Retina (tissue), 1 donor: Measurements from ENCODE around the gene NCKAP5.

Source experiments
- DNase-seq: peaks from one replicate; pipeline ENCODE4 v3.0.0-alpha.2; 2016

NCKAP5 gene

DNA sequence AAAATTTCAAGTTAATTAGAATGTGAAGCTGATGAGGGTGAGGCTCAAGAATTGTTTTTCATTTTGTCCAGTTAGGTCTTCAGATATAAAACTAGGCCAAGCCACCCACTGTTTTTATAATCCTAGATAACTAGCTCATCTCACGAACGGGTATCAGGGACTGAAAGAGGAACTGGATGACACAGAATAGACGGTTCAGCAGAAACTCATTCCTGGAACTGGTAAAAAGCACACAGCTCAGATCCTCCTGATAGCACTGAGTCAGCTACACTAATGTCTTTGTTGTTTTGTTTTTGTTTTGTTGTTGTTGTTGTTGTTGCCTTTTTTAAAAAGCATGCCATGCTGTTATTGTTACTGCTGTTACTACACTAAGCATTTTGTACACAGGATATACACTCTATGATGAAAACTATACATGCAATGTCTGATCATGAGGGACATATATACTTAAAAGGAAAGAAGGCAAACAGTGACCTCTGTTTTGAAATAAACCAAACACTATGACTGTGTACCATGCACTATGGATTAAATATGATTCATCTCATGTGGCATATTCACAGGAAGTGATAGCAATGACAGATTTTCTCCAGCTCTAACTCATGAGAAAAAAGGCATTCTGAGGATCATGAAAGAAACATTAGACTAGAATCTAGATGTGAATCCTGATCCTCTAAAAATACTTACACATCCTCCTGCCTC, 437.6 kb downstream of the NCKAP5 start:
- DNase-seq = no peak

DNA sequence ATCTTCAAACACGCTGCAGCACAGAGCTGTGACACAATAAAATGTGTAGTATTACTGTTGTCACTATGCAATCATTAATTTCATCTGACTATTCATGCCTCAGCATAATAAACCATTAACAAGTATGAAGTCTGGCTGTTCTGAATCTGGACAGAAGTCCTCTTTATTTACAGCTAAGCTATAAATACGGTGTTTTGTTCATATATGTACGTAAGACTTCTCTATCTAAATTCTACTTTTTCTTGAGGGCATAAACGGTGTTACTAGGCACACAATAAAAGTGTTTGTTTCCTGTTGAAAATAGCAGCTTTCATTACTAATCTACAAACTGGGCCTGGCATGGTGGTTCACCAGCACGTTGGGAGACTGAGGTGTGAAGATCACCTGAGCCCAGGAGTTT, 443.8 kb downstream of the NCKAP5 start:
- DNase-seq = no peak

GRCh38 chr2:133123904-133124303, 444.4 kb downstream of the NCKAP5 start:
- no peak for DNase-seq

DNA sequence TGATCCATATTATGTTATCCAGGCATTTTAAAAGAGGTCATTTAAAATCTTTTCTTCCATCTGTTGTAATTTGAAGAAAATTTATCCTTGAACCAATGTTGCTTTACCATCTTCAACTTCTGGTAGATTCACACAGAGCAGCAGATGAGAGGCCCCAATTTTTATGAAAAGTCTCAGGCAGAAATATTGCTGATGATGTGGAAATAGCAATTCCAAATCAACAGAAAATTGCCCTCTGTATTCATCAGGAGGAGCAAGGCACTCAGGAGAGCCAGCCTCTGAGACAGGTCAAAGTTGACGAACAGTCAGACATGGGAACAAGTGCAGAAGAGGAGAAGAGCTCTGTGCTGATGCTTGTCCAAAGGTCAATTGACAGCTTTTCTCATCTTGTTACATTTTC, 444.9 kb downstream of the NCKAP5 start:
- DNase-seq = no peak

GRCh38 chr2:133122529-133122928, 445.7 kb downstream of the NCKAP5 start:
- no peak for DNase-seq

- no peak for DNase-seq
Measured at GRCh38 chr2:133120310-133120709, 448.0 kb downstream of the NCKAP5 start.

DNA sequence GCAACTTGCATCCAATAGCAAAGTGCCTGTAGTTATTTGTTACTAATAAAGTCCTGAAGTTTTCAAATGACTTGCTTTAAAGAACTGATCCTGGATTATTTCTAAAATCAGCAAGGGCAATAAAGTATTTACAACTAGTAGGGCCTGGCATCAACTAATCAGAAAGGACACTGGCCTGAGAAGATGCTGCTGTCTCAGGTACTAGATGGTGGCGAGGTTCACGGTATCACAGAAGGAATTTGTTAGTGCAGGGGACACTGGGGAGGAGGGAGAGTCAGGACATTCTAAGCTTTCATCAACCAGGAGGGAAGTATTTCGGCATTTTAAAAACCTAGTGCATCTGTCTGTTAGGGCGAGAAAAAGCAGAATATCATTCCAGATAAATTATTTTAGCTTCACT, 458.1 kb downstream of the NCKAP5 start:
- no peak for DNase-seq

- DNase-seq = no peak
Measured at GRCh38 chr2:133109772-133110171, 458.5 kb downstream of the NCKAP5 start.

DNA sequence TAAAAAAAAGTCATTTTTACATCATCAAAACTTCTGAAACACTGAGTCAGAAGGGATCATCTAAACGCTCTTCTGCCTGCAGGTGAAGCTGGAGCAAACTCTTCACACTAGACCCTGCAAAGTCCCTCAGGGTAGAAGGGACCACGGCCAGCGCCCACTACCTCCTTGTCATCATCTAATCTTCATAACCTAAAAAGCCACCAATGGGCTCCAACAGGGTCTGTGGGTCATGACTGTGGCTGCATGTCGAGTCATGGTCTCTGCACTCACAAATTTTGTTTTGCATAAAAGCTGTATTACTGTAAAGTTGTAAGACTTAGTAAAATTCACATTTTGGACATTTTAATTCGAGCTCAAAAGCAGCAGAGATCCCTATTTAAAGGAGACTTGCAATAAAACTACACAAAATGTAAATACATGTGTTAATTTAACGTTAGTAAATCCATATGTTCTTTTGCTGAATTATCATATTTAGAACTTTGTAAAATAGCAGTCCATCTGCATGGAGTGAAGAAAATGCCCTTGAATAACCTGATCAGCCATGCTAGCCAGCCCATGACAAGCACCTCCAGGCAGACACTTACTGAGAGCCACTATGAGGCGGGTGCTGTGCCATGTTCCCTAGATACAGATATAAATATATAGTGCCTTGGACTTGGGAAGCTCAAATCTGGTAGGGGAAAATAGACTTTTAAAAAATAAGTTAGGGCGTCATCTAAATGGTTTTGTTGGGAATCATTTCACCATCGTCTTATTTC, 461.0 kb downstream of the NCKAP5 start:
- no peak for DNase-seq

GRCh38 chr2:133104871-133105270, 463.4 kb downstream of the NCKAP5 start:
- DNase-seq = no peak

DNA sequence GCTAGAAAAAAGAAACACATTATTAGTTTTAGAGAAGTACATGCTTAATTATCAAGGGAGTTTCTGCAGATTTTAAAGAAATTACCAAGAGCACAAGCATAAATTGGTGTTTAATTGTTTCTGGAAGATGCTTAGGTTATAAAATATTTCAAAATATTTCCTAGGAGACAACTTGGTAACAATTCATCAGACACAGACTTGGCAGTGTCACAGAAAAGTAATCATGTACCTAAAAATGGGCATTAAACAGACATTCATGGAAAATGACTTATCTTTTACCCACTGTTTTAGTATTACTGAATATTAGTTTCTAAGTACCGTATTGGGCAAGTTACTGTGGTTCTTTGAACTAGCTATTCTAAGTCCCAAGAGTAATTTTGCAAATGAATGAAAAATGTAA, 469.5 kb downstream of the NCKAP5 start:
- DNase-seq = no peak

GRCh38 chr2:133097666-133098065, 470.6 kb downstream of the NCKAP5 start:
- DNase-seq = no peak

DNA sequence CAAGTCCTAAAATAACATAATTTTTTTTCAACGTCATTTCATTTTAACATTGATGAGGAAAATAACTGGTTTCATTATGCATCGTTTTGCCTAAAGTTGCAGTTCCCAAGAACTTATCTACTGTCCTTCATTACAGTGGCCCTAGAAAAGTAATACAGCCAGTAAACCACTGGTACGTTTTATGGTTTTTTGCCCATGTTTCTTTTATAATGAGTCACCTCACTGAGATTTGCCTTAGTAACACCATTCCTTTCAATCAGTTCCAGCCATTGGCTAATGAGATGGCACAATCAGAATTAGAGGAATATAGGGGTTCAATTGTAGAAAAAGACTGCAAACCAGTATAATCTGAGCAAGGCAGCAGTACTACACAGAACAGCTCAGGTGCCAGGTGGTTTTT, 475.7 kb downstream of the NCKAP5 start:
- DNase-seq = no peak

GRCh38 chr2:133090358-133090757, 477.9 kb downstream of the NCKAP5 start:
- no peak for DNase-seq

GRCh38 chr2:133086176-133086575, 482.1 kb downstream of the NCKAP5 start:
- no peak for DNase-seq

- DNase-seq = no peak
Measured at GRCh38 chr2:133085646-133086045, 482.6 kb downstream of the NCKAP5 start.

- no peak for DNase-seq
Measured at GRCh38 chr2:133082034-133082433, 486.2 kb downstream of the NCKAP5 start.

- no peak for DNase-seq
Measured at GRCh38 chr2:133080822-133081221, 487.4 kb downstream of the NCKAP5 start.

GRCh38 chr2:133078667-133079411, 489.4 kb downstream of the NCKAP5 start:
- no peak for DNase-seq

GRCh38 chr2:133077269-133077822, 490.9 kb downstream of the NCKAP5 start:
- no peak for DNase-seq

DNA sequence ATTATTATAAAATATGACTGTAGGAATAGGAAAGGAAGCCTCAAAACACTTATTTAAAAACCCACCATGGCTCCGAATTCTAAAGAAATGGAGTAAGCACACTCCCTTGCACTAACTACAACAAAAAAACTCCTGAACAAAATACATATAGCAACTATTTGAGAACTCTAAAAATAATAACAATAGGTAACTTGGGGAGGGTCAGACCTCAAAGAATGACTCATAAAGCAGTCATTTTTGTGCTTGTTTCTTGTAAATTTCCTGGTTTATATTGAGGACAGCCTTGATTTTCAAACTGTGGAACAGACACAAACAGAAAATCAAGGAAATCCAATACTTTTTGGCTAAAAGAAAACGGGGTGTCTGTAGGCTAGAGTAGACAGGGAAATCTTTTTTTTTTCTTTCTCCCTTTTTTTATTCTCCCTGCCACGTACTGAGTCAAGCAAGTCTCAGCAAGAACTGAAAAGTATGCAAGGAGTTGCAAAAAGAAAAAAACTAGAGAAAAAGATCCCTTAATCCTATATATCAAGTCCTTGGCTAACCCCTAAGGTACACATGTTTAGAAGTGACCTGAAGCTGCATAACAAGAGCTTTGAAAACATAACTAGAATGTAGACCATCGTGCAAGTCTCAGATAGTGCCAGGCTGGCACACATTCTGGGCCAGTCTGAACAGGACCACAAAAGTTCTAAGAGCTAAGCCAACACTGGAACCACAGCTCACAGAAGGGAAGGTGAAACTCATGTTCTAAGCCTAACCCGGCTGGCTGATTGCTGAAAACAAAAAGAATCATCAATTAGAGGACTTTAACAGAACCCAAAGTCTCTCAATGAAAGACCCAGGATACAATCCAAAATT, 495.2 kb downstream of the NCKAP5 start:
- no peak for DNase-seq

DNA sequence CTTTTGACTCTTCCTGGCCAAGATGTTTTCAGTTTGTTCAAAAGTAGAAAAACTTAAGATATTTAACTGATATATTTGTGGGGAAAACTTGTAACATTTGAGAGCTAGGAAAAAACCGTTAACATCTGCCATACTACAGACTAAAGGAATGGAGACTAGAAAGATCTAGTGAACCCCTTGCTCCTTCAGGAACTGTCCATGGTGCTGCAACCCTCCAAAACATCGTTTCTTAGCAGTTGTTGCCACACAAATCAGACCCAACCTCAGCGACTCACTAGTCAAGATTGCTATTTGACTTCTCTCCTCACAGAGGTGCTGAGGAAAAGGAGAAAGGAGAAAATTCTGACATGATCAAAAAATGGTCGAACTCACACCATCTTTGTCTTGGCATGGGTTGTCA, 504.5 kb downstream of the NCKAP5 start:
- DNase-seq = no peak
